Middle frontal gyrus (tissue), 1 donor: ENCODE measurements around the gene SLC13A2.

Source experiments
- DNase-seq: peaks from one replicate; pipeline ENCODE4 v3.0.0-alpha.2; 2015; ENCODE audit warnings: low spot score; ENCODE audit errors: extremely low spot score

The SLC13A2 gene

DNA sequence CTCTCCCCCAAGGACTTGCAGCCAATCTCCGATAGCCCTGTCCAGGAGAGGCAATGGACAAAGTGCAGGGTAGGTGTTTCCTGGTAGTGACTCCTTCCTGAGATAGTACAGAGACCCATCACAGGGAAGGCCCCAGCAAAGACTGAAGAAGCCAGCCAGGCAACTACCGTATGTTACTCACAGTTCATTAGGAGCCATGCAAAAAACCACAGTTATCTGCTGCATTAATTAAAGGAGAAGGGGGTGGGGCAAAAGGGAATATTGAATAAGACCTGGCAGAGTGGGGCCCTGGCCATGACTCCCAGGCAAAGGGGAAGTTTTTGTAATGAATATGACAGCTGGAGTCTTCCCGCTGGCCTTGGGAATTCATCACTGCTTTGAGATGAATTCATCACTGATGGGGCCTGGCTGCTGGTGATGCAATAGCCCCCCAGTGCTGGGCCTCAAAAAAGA is 2.5 kb upstream of the SLC13A2 start:
- DNase-seq, result no peak

DNA sequence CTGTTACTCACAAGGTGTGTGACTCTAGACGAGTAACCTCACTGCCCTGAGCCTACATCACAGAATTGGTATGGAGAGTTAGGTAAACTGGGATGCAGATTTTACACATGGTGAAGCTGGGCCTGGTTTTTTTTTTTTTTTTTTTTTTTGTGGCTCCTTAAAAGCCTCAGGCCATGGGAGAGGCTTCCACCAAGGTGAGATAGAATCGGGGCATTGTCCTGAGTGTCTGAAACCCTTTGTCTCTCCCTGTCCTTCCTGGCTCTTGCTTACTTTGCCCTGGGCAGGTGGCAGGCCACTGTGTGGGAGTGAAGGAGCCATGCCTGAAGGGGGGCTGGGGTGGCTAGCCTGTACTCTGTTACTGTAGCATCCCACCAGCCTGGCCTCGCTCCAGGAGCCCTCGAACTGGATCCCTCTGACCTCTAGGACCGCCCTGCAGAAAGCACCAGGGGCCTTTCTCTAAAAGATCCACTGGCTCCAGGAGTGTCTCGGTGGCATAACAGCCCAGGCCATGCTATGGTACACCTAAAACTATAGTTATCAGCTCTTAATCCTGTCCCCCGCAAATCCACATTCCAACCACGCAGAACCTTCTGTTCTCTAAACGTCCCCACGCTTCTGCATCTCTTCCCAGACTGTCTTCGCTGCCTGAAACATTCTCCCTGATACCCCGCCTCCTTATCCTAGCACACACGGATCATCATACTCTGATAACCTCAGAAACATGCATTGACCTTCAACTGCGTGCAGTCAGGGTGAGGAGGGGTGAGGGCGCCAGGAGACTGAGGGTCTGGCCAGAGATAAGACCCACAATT is 1.7 kb upstream of the SLC13A2 start:
- no peak for DNase-seq

DNA sequence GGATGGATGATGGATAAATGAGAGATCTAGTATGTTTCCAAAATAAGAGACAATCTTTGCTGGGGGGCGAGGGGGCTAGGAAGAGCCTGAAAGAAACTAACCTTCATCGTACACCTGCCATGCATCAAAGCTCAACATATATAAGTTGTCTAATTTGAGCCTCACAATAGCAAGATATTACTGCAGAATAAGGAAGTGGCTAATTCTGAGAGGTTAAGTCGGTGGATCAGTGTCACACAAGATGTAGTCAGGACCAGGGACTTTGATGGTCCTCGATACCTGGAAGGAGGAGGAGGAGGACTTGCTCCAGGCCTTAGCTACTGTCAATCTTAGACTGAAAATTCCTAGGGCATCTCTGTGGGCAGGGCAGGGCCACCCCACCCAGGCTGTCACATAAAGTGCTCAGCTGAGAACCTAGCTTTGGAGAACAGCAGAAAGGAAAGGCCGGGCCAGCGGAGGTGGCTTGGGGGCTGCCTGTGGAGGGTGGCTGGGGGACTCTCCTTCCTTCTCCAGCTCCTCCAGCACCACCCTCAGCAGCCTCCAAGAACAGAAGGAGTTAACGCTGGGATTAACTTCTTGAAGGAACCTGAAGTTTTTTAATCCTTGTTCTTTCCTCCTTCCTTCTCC is 460 bp upstream of the SLC13A2 start:
- DNase-seq, result no peak

DNA sequence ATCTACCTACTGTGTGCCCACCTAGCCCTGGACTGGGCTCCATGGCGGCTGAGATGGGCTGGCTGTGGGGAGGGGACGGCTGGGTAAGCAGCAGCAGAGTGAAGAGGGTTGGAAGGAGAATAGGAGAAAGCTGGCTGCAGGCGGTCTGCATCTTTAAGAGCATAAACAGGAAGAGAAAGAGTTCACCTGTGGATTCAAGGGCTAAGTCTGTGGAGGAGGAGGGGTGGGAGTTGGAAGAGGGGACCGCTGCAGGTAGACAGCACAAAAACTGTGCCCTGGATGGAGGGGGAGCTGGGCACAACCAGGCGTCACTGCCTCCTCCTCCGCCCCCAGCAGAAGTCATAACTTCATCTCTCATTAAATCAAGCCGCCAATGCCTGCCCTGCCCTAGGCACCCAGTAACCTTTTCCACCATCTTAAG is 677 bp downstream of the SLC13A2 start:
- no peak for DNase-seq

DNA sequence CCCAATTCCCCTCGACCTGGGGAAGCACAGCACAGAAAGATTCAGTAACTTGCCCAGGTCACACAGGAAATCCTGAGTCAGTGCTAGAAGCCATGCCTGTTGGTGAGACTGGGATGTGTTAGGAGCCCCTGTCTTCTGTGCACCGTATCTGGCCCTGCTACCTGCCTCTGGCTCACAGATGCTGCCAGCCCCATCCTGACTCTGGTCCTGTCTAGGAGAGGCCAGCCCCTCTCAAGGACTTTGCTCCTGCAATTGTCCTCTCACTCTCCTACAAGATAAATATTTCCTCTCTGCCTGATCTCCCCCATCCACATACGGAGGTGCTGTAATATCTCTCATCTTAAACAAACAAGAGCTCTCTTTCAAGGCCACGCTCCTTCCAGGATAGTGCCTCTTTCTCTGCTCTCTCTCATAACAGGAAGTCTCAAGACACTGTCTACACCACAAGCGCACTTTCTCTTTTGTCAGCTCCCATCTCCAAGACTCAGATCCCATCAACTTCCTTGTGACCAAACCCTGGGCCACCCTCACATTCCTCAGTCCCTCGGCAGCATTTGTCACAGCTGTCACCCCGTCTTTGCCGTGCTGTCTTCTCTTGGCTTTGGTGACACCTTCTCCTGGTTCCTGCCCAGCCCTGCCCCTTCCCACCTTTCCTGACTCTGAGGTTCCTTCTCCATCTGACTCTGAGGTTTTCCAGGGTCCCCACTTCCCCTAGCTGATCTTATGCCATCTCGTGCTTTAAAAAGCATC is 1.9 kb downstream of the SLC13A2 start:
- no peak for DNase-seq

DNA sequence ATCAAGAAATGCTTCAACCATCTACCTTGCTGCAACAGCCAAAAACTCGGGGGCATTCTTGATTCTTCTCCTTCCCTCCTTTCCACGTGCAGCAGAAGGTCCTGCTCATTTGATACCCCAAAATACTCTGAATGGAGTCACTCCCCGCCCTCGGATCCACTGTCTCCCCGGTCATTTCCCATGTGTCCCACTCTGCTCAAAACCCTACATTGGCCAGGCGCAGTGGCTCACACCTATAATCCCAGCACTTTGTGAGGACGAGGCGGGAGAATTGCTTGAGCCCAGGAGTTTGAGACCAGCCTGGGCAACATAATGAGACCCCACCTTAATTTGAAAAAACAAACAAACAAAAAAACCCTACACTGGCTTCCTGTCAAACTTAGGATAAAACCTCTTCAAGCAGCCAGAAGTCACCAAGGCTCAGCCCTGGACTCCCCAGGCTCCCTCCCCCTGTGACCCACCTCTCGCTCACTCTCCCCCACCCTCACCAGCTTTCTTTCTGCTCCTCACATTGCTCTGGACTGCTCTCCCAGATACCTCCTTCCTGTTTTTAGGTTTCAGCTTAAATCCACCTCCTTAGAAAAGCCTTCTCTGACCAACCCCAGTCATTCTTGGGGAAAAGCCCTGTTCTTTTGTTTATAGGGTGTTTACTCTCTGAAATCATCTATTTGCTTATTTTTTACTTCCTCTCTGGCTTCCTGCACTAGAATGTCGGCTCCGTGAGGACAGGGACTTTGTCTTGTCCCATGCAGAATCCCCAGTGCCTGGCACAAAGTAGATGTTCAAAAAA is 2.8 kb downstream of the SLC13A2 start:
- no peak for DNase-seq

DNA sequence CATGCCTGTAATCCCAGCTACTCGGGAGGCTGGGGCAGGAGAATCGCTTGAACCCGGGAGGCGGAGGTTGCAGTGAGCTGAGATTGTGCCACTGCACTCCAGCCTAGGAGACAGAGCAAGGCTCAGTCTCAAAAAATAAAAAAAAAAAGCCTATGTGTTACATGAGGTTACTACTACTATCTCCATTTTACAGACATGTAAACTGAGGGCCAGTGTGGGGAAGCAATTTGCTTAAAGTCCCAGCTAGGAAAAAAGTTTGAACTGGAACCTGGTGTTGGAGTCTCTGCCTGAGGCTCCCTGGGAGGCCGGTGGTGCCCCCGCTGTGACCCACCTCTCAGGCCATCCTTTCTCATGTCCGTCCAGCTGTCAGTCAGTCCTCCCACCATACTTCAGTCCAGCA is 4.5 kb downstream of the SLC13A2 start:
- no peak for DNase-seq

DNA sequence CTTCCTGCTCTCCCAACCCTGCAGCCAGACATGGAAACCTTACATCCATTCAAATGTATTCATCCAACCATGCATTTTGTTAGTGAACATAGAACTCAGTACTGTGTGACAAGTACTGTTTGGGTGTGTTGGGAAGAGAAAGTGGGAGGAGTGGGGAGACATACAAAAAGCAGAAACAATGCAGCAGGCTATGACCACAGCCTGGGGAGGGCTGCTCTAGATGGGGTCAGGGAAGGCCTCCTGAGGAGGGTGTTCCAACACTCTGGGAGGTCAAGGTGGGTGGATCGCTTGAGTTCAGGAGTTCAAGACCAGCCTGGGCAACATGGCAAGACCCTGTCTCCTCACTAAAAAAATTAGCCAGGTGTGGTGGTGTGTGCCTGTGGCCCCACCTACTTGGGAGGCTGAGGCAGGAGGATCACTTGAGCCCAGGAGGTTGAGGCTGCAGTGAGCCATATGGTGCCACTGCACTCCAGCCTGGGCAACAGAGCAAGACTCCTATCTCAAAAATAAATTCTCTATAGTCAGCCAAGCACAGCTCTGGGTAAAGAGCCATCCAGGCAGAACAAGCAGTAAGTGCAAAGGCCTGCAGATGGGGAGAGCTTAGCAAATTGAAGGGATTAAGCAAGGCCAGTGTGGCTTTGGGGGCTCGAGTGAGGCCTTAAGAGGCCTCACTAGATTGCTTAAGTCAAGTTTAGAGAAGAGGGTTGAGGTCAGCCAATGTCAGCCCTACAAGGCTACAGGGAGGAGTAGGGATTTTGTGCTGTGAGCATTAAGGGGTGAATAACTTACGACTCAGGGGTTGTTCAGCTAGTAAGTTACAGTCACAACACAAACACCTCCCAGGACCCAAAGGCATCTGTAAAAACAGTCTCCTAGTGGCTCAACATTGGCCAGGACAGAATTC is 5.5 kb downstream of the SLC13A2 start:
- DNase-seq, result no peak

DNA sequence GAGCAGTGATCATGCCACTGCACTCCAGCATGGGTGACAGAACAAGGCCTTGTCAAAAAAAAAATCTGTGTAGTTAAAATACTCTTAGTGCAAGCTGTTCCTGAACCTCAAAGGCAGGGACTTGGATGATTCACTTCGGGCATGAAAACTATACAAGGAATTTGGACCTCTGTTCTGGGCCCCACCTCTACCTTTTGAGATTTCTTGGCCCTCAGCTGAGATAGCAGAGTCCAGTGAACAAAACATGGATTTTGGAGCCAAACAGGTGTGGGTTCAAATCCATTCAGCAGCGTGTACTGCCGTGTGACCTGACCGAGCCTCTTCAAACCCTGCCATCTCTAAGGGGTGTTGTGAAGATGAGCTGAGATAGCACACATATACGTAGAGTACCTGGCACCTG is 6.8 kb downstream of the SLC13A2 start:
- no peak for DNase-seq

DNA sequence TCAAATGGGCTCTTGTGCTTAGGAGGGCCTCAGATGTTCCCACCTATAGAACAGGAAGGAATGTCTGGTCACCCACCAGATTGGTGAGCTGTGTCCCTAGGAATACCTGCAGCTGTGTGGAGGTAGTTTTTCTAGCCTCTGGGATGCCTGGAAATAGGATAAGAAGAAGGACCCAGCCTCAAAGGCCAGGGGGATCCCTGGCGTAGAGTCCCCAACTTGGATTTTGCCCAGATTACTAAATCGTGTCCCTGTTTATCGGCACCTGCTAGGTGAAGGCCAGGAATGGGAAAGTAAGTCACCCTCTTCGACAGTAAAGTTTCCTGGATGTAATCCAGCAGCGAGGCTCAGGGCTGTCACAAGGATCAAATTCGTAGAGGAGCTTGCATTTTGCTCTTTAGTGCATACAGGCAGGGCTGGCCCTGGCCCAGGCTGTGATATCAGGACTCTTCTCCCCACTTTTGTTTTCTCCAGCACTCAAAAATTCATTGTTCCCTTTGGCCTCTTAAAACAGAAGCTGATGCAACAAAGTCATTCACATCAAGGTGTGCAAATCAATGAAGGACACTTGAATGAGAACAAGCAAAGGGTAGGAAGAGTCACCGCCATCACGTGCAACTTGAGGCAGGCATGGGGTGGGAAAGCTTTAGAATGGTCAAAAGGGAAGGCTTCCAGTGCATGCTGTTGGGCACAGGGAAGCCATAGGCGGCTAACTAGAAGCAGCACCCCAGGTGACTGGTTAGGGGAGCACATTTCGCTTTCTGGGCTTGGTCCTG is 7.5 kb downstream of the SLC13A2 start:
- DNase-seq, result no peak

DNA sequence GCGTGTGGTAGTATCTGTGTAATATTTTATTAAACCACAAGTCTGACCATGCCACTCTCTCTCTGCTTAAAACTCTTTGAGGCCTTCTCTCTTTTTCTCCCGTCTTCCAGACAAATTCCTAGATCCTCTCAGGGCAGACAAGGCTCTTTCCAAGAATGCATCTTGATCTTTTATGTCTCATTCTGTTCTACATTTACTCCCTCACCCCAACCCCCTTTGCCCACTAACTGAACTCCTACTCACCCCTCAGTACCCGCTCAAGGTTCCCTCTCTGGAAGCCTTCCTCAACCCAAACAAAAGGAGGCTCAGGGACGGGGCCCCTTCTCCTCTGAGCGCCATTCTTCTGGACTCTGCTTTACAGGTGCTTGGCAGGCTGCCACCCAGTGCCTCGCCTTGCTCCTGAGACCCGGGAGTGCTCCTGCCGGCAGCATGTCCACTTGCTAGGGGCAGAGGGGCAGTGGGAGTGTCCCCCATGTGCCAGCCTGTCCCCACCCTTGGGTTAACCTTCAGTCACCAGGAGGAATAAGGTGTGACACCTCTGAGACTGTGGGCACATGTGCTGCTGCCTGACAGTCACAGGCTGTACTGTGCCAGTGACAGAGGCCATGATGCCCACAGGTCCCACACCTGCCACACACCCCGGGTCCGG is 9.2 kb downstream of the SLC13A2 start:
- DNase-seq, result no peak

DNA sequence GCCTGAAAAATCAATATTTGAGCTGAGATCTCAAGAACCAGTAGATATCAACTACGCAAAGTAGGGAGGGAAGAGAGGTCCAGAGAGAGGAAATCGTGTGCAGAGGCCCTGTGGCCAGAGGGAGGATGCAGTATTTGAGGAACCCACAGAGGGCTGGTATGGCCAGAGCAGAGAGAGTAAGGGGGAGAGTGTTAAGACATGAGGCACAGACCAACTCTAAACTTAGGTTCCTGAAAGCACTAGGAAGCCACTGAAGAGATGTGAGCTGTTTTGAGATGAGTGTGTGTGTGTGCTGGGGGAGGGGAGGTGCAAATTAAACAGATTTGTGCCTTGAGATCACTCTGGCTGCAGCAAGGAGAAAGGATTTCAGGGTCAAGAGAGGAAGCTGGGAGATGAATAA is 10.9 kb downstream of the SLC13A2 start:
- no peak for DNase-seq

DNA sequence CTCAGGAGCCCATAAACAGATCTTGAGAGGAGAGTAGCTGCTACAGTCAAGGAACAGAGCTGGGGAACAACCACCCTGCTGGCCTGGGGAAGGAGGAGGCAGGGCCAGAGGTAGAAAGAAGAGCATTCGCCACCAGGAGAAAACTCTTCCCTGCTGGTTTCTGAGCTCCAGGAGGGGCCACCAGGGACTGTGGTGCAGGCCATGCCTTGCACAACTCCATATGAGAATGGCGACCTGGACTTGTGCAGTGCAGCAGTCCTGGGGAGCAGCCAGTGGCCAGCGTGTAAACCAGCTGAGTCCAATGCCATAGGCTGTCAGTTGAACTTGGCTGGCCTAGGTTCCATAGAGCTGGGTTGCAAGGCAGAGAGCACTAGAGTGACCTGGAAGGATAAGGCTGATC is 11.6 kb downstream of the SLC13A2 start:
- no peak for DNase-seq

DNA sequence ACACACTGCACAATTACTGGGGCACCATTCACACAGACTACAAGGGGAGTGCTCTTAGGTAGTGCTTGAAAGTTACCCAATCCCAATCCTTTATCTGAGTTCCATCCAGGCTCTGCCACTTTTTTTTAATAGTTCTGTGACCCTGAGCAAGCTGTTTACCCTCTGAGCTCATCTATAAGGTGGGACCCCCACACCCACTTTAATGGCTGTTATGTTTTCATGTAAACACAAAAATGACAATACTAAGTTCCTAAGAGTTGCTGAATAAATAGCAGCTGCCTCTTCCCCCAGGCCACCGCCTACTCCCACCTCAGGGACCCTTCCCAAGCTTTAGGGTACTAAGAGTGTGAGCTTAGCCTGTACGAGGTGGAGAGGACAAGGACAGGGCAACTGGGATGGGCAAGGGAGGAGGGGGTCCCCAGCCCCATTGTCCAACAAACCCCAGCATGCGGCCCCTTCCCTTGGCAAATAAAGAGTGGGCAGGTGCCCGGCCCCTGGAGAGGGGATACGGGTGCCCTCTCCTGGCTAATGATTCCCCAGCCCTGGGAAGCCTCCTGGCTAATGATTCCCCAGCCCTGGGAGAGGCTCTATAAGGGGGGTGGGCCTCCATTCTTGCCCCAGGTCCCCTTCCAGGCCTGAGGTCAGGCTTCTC is 14.6 kb downstream of the SLC13A2 start:
- DNase-seq, result no peak

DNA sequence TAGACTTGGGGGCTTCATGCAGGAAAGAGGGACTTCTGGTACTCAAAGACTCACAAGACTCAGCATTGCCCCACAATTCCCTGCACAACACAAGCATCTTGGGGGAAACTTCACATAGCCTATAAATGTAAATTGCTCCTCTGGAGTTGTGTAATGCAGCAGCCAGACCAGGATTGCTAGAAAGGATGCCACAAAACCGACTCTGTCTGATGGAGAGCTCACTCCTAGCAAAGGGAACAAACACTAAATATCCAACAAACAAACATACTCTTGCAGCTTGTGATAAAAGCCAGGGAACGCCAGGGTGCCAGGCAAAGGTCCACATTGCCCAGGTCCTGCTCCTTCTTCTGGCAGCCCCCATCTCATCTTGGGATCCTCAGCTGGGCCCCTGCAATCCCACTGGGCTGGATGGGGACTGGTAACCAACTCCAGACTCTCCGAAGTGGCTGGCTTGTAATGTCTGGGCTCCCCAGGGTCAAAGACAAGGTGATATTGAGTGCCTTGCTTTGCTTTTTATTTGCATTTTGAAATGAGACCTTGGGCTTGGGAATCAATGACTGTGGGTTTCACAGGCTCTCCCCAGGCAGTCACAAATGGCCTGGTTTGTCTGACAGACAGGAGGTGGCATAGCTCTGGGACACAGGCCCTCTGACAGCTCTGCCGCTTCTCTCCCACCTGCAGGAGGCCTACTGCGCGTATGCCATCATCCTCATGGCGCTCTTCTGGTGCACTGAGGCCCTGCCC is 15.3 kb downstream of the SLC13A2 start:
- no peak for DNase-seq

DNA sequence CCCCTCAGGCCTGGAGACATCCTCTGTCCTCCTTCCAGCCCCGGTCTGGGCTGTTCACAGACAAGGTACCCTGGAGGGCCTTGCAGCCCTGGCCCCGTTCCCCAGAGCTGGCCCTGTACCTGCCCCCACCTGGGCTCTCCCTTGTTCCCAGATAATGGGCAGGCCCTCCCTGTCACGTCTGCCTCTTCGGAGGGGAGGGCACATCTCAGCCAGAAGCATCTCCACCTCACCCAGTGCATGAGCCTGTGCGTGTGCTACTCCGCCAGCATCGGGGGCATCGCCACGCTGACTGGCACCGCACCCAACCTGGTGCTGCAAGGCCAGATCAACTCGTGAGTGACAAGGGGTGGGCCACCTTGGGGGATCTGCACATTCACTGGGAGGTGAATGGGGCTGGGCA is 17.8 kb downstream of the SLC13A2 start:
- DNase-seq, result no peak

DNA sequence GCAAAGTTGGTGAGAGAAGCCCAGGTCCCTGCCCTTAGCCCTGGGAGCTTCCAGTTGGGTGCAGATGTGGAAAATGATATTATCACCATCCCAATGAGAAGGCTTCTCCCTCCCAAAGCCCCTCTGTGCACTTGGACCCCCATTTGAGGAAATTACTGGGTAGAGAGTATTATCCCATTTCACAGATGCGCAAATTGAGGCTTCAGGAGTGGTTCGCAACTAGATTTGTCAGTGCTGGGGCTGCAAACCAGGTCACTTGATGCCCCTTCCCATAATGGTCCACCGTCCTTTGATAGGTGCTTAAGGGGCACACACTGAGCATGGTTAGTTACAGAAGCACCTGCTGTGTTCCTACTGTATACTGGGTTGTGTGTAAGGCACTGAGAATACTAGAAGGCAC is 18.4 kb downstream of the SLC13A2 start:
- DNase-seq, result no peak
